ENCODE results near the gene SH3GL2.
A peak's percentile ranks its signal among the peaks of the same experiment; 100 is the strongest.

SH3GL2 gene

GRCh38 chr9:17810728-17811571, 232.1 kb downstream of the SH3GL2 start:
- peak in 2 of 3 donors; percentile 8 to 10 for DNase-seq (ENCODE audit: low read depth in 3 of 3)

- DNase-seq (ENCODE audit: low read depth in 3 of 3), result no peak
Observed at GRCh38 chr9:17813798-17814197, 234.9 kb downstream of the SH3GL2 start.

GRCh38 chr9:17816431-17817027, 237.7 kb downstream of the SH3GL2 start:
- no peak for DNase-seq (ENCODE audit: low read depth in 3 of 3)

GRCh38 chr9:17824191-17824590, 245.3 kb downstream of the SH3GL2 start:
- no peak for DNase-seq (ENCODE audit: low read depth in 3 of 3)

- DNase-seq (ENCODE audit: low read depth in 3 of 3), result no peak
Observed at GRCh38 chr9:17824616-17825264, 245.9 kb downstream of the SH3GL2 start.

- no peak for DNase-seq (ENCODE audit: low read depth in 3 of 3)
Observed at GRCh38 chr9:17825265-17825659, 246.4 kb downstream of the SH3GL2 start.

- no peak for DNase-seq (ENCODE audit: low read depth in 3 of 3)
Observed at GRCh38 chr9:17829064-17829463, 250.2 kb downstream of the SH3GL2 start.

GRCh38 chr9:17829812-17830385, 251.0 kb downstream of the SH3GL2 start:
- no peak for DNase-seq (ENCODE audit: low read depth in 3 of 3)

GRCh38 chr9:17832812-17833211, 253.9 kb downstream of the SH3GL2 start:
- no peak for DNase-seq (ENCODE audit: low read depth in 3 of 3)

- DNase-seq (ENCODE audit: low read depth in 3 of 3), result no peak
Observed at GRCh38 chr9:17833846-17834245, 255.0 kb downstream of the SH3GL2 start.

- no peak for DNase-seq (ENCODE audit: low read depth in 3 of 3)
Observed at GRCh38 chr9:17837965-17838364, 259.1 kb downstream of the SH3GL2 start.

- no peak for DNase-seq (ENCODE audit: low read depth in 3 of 3)
Observed at GRCh38 chr9:17839776-17840175, 260.9 kb downstream of the SH3GL2 start.

GRCh38 chr9:17843236-17843635, 264.4 kb downstream of the SH3GL2 start:
- DNase-seq (ENCODE audit: low read depth in 3 of 3), result no peak

Data from stimulated activated CD4-positive, alpha-beta T cell treated with anti-CD3 and anti-CD28 coated beads, TNF-alpha, amount 100 ng/mL, for 48 hours (primary cell).